Measurements from ENCODE around the gene ARMC9. TPM values are rescaled to one million over a fixed set of nuclear protein-coding genes. Genes with fewer than 3 reads are reported as not detected.

ARMC9 gene
- total and polyA plus RNA-seq, 2 experiments from 2014 or later: 15.1 to 17.3 TPM

DNA sequence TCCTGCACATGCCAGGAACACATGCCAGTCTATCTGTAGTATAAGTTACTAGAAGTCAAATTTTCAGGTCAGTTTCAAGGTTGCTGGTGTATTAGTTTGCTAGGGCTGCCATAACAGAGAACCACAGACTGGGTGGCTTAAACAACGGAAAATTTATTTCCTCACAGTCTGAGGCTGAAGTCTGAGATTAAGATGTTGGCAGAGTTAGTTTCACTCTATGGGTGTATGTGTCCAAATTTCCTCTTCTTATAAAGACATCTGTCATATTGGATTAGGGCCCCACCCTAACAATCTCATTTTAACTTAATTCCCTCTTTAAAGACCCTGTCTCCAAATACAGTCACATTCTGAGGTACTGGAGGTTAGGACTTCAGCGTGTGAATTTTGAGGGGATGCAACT is 223.6 kb downstream of the ARMC9 start:
- Histone ChIP-seq H3F3A (ENCODE audit: insufficient read depth) (no peaks in the 10 kb centered on the region), H3K4me3 (no peak overlapping the region), H3K9me3 (ENCODE audit: low read depth) (no peaks in the 10 kb centered on the region), H3K27ac (no peak overlapping the region), H3K27me3 (replicated peaks; ENCODE audit: insufficient read depth) (no peaks in the 10 kb centered on the region), H3K9ac (no peak overlapping the region), H3K4me2 (ENCODE audit: unreplicated experiment) (no peak overlapping the region), H3K4me1 (ENCODE audit: insufficient read depth) (no peaks in the 10 kb centered on the region), H3K36me3 (ENCODE audit: low read depth) (no peaks in the 10 kb centered on the region), H3K79me2 (ENCODE audit: insufficient read depth) (no peaks in the 10 kb centered on the region), H3K9me2 (ENCODE audit: insufficient read depth) (no peaks in the 10 kb centered on the region), H2AFZ (no peak overlapping the region), H4K20me1 (ENCODE audit: insufficient read depth) (no peaks in the 10 kb centered on the region)
- WGBS, 2 experiments (ENCODE audit: low coverage in 1 of 2, low lambda C conversion rate in 2 of 2, missing lambda C conversion rate in 2 of 2): 63 to 74% methylated on average over 2 of the region's 2 CpGs
- in situ Hi-C loops (cut with MboI): loop anchor here (25.0 kb wide), 1 partner anchor 310 kb away; no protein-coding TSS in a partner anchor
- no peak for TF ChIP-seq EZH2phosphoT487 (IDR thresholded peaks at IDR 0.05; ENCODE audit: insufficient read depth, low read depth)
- TF ChIP-seq EZH2 (IDR thresholded peaks at IDR 0.05; ENCODE audit: insufficient read depth, poor library complexity, severe bottlenecking): no peak
- DNase-seq: no peak

DNA sequence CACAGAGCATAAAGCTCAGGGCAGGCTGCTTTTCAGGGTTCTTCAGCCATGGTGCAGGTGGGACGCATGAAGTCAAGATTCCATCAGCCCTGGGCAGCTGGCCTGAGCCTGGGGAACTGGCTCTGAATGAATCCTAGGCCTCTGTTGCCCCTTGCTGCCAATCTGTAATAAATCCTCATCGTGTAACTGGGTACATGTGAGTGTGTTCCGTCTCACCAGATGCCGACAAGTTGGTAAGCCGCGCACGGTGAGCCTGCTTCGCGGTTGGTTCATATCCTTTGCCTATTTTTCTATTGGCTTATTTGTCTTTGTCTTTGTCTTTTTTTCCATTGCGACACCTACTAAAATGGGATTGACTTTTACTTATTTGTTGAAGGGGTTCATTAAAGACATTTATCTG is 224.7 kb downstream of the ARMC9 start:
- Histone ChIP-seq H3K27me3 (replicated peaks; ENCODE audit: insufficient read depth) (no peaks in the 10 kb centered on the region), H3K4me2 (ENCODE audit: unreplicated experiment) (no peak overlapping the region), H3K9me3 (ENCODE audit: low read depth) (no peaks in the 10 kb centered on the region), H3K9ac (no peak overlapping the region), H3F3A (ENCODE audit: insufficient read depth) (no peaks in the 10 kb centered on the region), H3K9me2 (ENCODE audit: insufficient read depth) (no peaks in the 10 kb centered on the region), H3K79me2 (ENCODE audit: insufficient read depth) (no peaks in the 10 kb centered on the region), H3K4me1 (ENCODE audit: insufficient read depth) (no peaks in the 10 kb centered on the region), H2AFZ (no peak overlapping the region), H3K36me3 (ENCODE audit: low read depth) (no peaks in the 10 kb centered on the region), H3K4me3 (no peak overlapping the region), H3K27ac (no peak overlapping the region), H4K20me1 (ENCODE audit: insufficient read depth) (no peaks in the 10 kb centered on the region)
- TF ChIP-seq EZH2phosphoT487 (IDR thresholded peaks at IDR 0.05; ENCODE audit: insufficient read depth, low read depth): no peak
- TF ChIP-seq EZH2 (IDR thresholded peaks at IDR 0.05; ENCODE audit: insufficient read depth, poor library complexity, severe bottlenecking): no peak
- no peak for DNase-seq
- 89 to 90% methylated on average over 10 of the region's 10 CpGs for WGBS, 2 experiments (ENCODE audit: low coverage in 1 of 2, low lambda C conversion rate in 2 of 2, missing lambda C conversion rate in 2 of 2)
- in situ Hi-C loops (cut with MboI): loop anchor here (25.0 kb wide), 1 partner anchor 311 kb away; no protein-coding TSS in a partner anchor

Small RNA genes within 50 kb of the gene (microRNA-seq; reads per million reads assigned to microRNA genes)
- not detected for gene MIR4777 (ENCODE audit: borderline number of aligned reads)

Small RNA genes within 50 kb of the gene (small RNA-seq; reads per million reads assigned to genes)
- gene AC018738.1 (ENCODE audit: low read depth, low replicate concordance) (not detected), gene MIR4777 (ENCODE audit: low read depth, low replicate concordance) (not detected)

Other genes with a start within 250 kb of the ARMC9 start
- not detected in 2 replicates for gene SPATA3, start 202.5 kb upstream of the ARMC9 start, total RNA-seq (2014; rRNA removed; shearing (Covaris generic))
- gene SPATA3, start 202.5 kb upstream of the ARMC9 start, polyA plus RNA-seq (2016; fragmentation: Nextera tagmentation; extraction: Ambion mirVana): not detected in 2 replicates
- gene C2orf72, start 161.1 kb upstream of the ARMC9 start, total RNA-seq (2014; rRNA removed; shearing (Covaris generic)): 0.11 TPM in 1 of 2 replicates, not detected in the other
- gene C2orf72, start 161.1 kb upstream of the ARMC9 start, polyA plus RNA-seq (2016; fragmentation: Nextera tagmentation; extraction: Ambion mirVana): not detected in 2 replicates
- 92.4 and 102 TPM in 2 replicates for gene PSMD1, start 141.8 kb upstream of the ARMC9 start, total RNA-seq (2014; rRNA removed; shearing (Covaris generic))
- 103 and 106 TPM in 2 replicates for gene PSMD1, start 141.8 kb upstream of the ARMC9 start, polyA plus RNA-seq (2016; fragmentation: Nextera tagmentation; extraction: Ambion mirVana)
- not detected in 2 replicates for gene HTR2B, start 73.6 kb upstream of the ARMC9 start, total RNA-seq (2014; rRNA removed; shearing (Covaris generic))
- gene HTR2B, start 73.6 kb upstream of the ARMC9 start, polyA plus RNA-seq (2016; fragmentation: Nextera tagmentation; extraction: Ambion mirVana): 0.15 TPM in 1 of 2 replicates, not detected in the other
- gene B3GNT7, start 197.1 kb downstream of the ARMC9 start, total RNA-seq (2014; rRNA removed; shearing (Covaris generic)): under 0.01 TPM in 1 of 2 replicates, not detected in the other
- 0.08 TPM in 1 of 2 replicates, not detected in the other for gene B3GNT7, start 197.1 kb downstream of the ARMC9 start, polyA plus RNA-seq (2016; fragmentation: Nextera tagmentation; extraction: Ambion mirVana)